Ovary (tissue), 9 donors: ENCODE measurements around the gene CADPS. TPM values are rescaled to one million over a fixed set of nuclear protein-coding genes. Genes with fewer than 3 reads are reported as not detected.

Source experiments
- DNase-seq, 5 donors: peaks; one replicate each; pipeline ENCODE4 v3.0.0-alpha.2; 2019 to 2020
- H3K27ac ChIP-seq, 2 donors: fragments of 200-600 bp; one replicate each; pipeline versions ENCODE4 v1.5.1 to v1.8.0; 2019 to 2022
- H3K27me3 ChIP-seq: fragments of 200-600 bp; one replicate; pipeline ENCODE4 v1.8.0; 2022
- H3K36me3 ChIP-seq: fragments of 200-600 bp; sonication (generic); one replicate; pipeline ENCODE4 v1.5.1; 2019
- H3K4me1 ChIP-seq: one replicate; pipeline ENCODE4 v1.8.1; 2013; ENCODE audit warnings: mild to moderate bottlenecking, moderate library complexity; ENCODE audit not compliant: insufficient read depth
- H3K4me3 ChIP-seq: fragments of 200-600 bp; sonication (generic); one replicate; pipeline ENCODE4 v1.5.1; 2017
- H3K9me3 ChIP-seq, 2 donors: fragments of 200-600 bp in 1 of 2; sonication (generic) in 1 of 2; one replicate each; pipeline versions ENCODE4 v1.5.1 to v1.8.1; 2013 to 2019; ENCODE audit warnings: mild to moderate bottlenecking in 1 of 2, moderate library complexity in 1 of 2
- CTCF ChIP-seq, 3 donors: fragments of 450-650 bp in 2 of 3; fragments of 200-600 bp in 1 of 3; IDR thresholded peaks; one replicate each; pipeline versions ENCODE4 v1.5.1 to v1.8.0; 2016 to 2022; ENCODE audit warnings: antibody characterized with exemption in 3 of 3, mild to moderate bottlenecking in 1 of 3
- EP300 ChIP-seq: sonication (generic); formaldehyde crosslinking; IDR thresholded peaks from one replicate; pipeline ENCODE4 v1.6.1; 2017; ENCODE audit warnings: antibody characterized with exemption
- POLR2A ChIP-seq: fragments of 450-650 bp; IDR thresholded peaks from one replicate; pipeline ENCODE4 v1.6.1; 2017; ENCODE audit warnings: antibody characterized with exemption, mild to moderate bottlenecking, moderate library complexity
- WGBS, 3 donors: extraction: QIAGEN DNeasy Blood & Tissue Kit in 1 of 3; methylation state at CpG; one replicate each; pipeline versions ENCODE4 v1.1.5 to v1.1.7; 2013 to 2017; 5-methylcytosine and 5-hydroxymethylcytosine counted together
- intact Hi-C, 4 donors: fragments of 100-400 bp; cut with DNase I; formaldehyde crosslinking; loops; one replicate each; pipeline versions ENCODE4 v1.11.0 to v1.15.1; 2022 to 2023
- polyA plus RNA-seq, 2 donors: library from polyadenylated mRNA; stranded (reverse); fragments of 200-250 nt in 1 of 2; fragments of 350-450 nt in 1 of 2; fragmentation: Illumina TruSeq in 1 of 2; extraction: RNeasy Lipid Tissue Mini Kit (QIAGEN cat#74804) in 1 of 2; gene quantifications; one replicate each; pipeline ENCODE4 v1.2.3, GENCODE V29; 2013 to 2014
- total RNA-seq, 7 donors: library from RNA; depleted of rRNA in 2 of 7; stranded (reverse); fragments of >200 nt in 2 of 7; fragmentation: NEBNext Ultra II Directional in 3 of 7; extraction: Animal tissue kit (Norgen Biotek cat#: 25700) in 3 of 7; gene quantifications; one replicate each; pipeline versions ENCODE4 v1.1.0 to v1.2.4, GENCODE V29; 2016 to 2023
- donor health status: DM: no; HTN: no; CAD: no; lungs with moderate emphysema.
- donor health status: DM: no; HTN: no; CAD: no.
- donor health status: Bipolar disorder and iron deficiency.
- donor health status: DM: yes; HTN: yes; CAD: no.
- donor health status: DM: no; HTN: no; CAD: no.
- donor health status: DM: yes; HTN: yes; CAD: no.

CADPS gene
- total and polyA plus RNA-seq, 9 donors = 0.90 to 6.8 (median 2.8) TPM

GRCh38 chr3:62548528-62549205 lies 326.5 kb downstream of the CADPS start:
- intact Hi-C loops = no loop called here
- no peaks in the 10 kb centered on the region for H3K27me3 ChIP-seq
- H3K27ac ChIP-seq = no peak overlapping the region
- 65 to 71% (median 65%) methylated on average over 2 of the region's 2 CpGs for WGBS, 3 donors
- H3K4me3 ChIP-seq = no peak overlapping the region
- H3K36me3 ChIP-seq = no peaks in the 10 kb centered on the region
- TF ChIP-seq CTCF (IDR thresholded peaks at IDR 0.05) (no peak), POLR2A (no peak), EP300 (no peak)
- no peaks in the 10 kb centered on the region for H3K9me3 ChIP-seq
- DNase-seq = no peak
- no peaks in the 10 kb centered on the region for H3K4me1 ChIP-seq

DNA sequence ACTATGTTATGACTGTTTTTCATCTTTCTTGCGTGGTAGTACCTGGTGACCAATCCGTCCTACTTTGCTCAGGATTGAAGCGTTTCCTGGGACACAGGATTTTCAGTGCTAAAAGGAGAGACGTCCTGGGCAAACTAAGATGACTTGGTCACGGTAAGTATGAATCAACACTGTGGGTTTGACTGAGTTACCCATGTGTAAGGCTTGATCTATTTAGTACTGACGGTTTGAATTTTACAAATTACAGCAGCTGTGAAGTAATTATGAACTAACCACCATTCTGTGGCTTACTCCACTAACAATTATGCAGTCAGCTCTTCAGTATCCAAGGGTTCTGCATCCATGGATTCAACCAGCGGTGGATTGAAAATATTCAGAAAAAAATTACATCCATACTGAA lies 328.9 kb downstream of the CADPS start:
- Histone ChIP-seq H3K4me1 (no peaks in the 10 kb centered on the region), H3K9me3 (no peaks in the 10 kb centered on the region), H3K4me3 (no peak overlapping the region), H3K36me3 (no peaks in the 10 kb centered on the region), H3K27me3 (no peaks in the 10 kb centered on the region), H3K27ac (no peak overlapping the region)
- intact Hi-C loops = no loop called here
- no peak for DNase-seq
- 87 to 89% (median 88%) methylated on average over 7 of the region's 7 CpGs for WGBS, 3 donors
- TF ChIP-seq EP300 (no peak), CTCF (IDR thresholded peaks at IDR 0.05) (no peak)

DNA sequence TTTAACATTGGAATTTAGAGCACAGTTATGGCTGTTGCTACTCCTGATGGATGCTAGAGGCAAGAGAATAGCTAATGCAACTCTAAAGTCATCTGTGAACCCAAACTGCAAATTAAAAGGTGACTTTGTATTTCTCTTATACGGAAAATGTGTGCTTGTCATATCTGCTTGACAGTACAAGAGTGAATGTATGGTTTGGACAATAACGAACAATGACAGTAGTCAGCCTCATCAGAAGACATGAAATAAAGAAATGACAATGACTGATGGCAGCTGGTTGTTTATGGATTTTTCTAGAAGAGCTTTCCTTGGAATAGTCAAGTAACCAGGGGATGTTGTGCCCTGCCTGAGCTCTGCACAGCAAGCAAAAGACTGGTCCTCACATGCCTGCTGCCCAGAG lies 333.0 kb downstream of the CADPS start:
- intact Hi-C loops = no loop called here
- no peaks in the 10 kb centered on the region for H3K27me3 ChIP-seq
- 88 to 94% (median 91%) methylated on average over 2 of the region's 2 CpGs for WGBS, 3 donors
- H3K27ac ChIP-seq = no peak overlapping the region
- TF ChIP-seq CTCF (IDR thresholded peaks at IDR 0.05) (no peak), POLR2A (no peak), EP300 (no peak)
- no peak overlapping the region for H3K4me3 ChIP-seq
- no peaks in the 10 kb centered on the region for H3K36me3 ChIP-seq
- no peaks in the 10 kb centered on the region for H3K9me3 ChIP-seq
- no peak for DNase-seq
- no peaks in the 10 kb centered on the region for H3K4me1 ChIP-seq

- Histone ChIP-seq H3K9me3 (no peaks in the 10 kb centered on the region), H3K27me3 (no peaks in the 10 kb centered on the region), H3K4me3 (no peak overlapping the region), H3K4me1 (no peaks in the 10 kb centered on the region), H3K36me3 (no peaks in the 10 kb centered on the region), H3K27ac (no peak overlapping the region)
- TF ChIP-seq POLR2A (no peak), EP300 (no peak), CTCF (IDR thresholded peaks at IDR 0.05) (no peak)
- DNase-seq = no peak
- intact Hi-C loops = no loop called here
- WGBS, 3 donors = 96 to 99% (median 96%) methylated on average over 1 of the region's 1 CpG
Measured at GRCh38 chr3:62539762-62540161, 335.5 kb downstream of the CADPS start.
